Esophagus squamous epithelium (tissue), 5 donors: ENCODE data around the gene NDUFAF4. TPM values are rescaled to one million over a fixed set of nuclear protein-coding genes. Genes with fewer than 3 reads are reported as not detected.

Experiments
- DNase-seq: peaks from one replicate; lab custom pipeline; 2025; lab: John Stamatoyannopoulos, UW
- H3K27ac ChIP-seq, 4 donors: fragments of 200-600 bp; sonication (generic); one replicate each; pipeline ENCODE4 v1.5.1; 2016 to 2019; ENCODE audit warnings: mild to moderate bottlenecking in 1 of 4
- H3K27me3 ChIP-seq, 4 donors: fragments of 200-600 bp; sonication (generic); 1 replicate in 3 of 4; 2 replicates in 1 of 4; pipeline versions ENCODE4 v1.5.1 to v1.6.0; 2017 to 2021; ENCODE audit warnings: antibody characterized with exemption in 1 of 4
- H3K36me3 ChIP-seq, 3 donors: fragments of 200-600 bp; sonication (generic); one replicate each; pipeline ENCODE4 v1.5.1; 2016 to 2019
- H3K4me1 ChIP-seq, 3 donors: fragments of 200-600 bp; sonication (generic); one replicate each; pipeline ENCODE4 v1.5.1; 2017 to 2019
- H3K4me3 ChIP-seq, 4 donors: fragments of 200-600 bp; sonication (generic); 1 replicate in 3 of 4; 2 replicates in 1 of 4; pipeline ENCODE4 v1.5.1; 2016 to 2019; ENCODE audit warnings: mild to moderate bottlenecking in 2 of 4, moderate library complexity in 1 of 4
- H3K9me3 ChIP-seq, 3 donors: fragments of 200-600 bp; sonication (generic); one replicate each; pipeline ENCODE4 v1.5.1; 2016 to 2019
- POLR2A ChIP-seq, 4 donors: fragments of 450-650 bp; IDR thresholded peaks; one replicate each; pipeline ENCODE4 v1.6.1; 2017; ENCODE audit warnings: antibody characterized with exemption in 4 of 4, mild to moderate bottlenecking in 4 of 4, moderate library complexity in 3 of 4
- WGBS, 2 donors: methylation state at CpG; one replicate each; pipeline ENCODE4 v1.1.5; 2018; 5-methylcytosine and 5-hydroxymethylcytosine counted together
- intact Hi-C: fragments of 100-400 bp; cut with DNase I; formaldehyde crosslinking; loops from one replicate; pipeline ENCODE4 v1.15.0; 2022
- total RNA-seq, 4 donors: library from RNA; depleted of rRNA; stranded (reverse); fragments of >200 nt; gene quantifications; one replicate each; pipeline ENCODE4 v1.1.0, GENCODE V29; 2016
- TF ChIP-seq, protein P1 (sequence below), 6 experiments: fragments of 450-650 bp in 4 of 6; fragments of 200-600 bp in 2 of 6; sonication (generic) in 2 of 6; IDR thresholded peaks; one replicate each; pipeline ENCODE4 v1.5.1; 2016 to 2019; ENCODE audit warnings: antibody characterized with exemption in 6 of 6, mild to moderate bottlenecking in 4 of 6, moderate library complexity in 4 of 6
- donor health status: DM: yes; HTN: yes; CAD: no.

The NDUFAF4 gene
- total RNA-seq, 4 donors from 2014 or later = 21.8 to 29.6 (median 25.3) TPM

- Histone ChIP-seq H3K27ac (no peak overlapping the region), H3K4me3 (no peak overlapping the region), H3K9me3 (no peaks in the 10 kb centered on the region), H3K4me1 (no peaks in the 10 kb centered on the region), H3K27me3 (no peaks in the 10 kb centered on the region), H3K36me3 (no peaks in the 10 kb centered on the region)
- TF ChIP-seq, protein P1, sequence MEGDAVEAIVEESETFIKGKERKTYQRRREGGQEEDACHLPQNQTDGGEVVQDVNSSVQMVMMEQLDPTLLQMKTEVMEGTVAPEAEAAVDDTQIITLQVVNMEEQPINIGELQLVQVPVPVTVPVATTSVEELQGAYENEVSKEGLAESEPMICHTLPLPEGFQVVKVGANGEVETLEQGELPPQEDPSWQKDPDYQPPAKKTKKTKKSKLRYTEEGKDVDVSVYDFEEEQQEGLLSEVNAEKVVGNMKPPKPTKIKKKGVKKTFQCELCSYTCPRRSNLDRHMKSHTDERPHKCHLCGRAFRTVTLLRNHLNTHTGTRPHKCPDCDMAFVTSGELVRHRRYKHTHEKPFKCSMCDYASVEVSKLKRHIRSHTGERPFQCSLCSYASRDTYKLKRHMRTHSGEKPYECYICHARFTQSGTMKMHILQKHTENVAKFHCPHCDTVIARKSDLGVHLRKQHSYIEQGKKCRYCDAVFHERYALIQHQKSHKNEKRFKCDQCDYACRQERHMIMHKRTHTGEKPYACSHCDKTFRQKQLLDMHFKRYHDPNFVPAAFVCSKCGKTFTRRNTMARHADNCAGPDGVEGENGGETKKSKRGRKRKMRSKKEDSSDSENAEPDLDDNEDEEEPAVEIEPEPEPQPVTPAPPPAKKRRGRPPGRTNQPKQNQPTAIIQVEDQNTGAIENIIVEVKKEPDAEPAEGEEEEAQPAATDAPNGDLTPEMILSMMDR (IDR thresholded peaks at IDR 0.05) = no peak
- TF ChIP-seq POLR2A (IDR thresholded peaks at IDR 0.05) = no peak
- intact Hi-C loops = no loop called here
- 80 to 89% methylated on average over 1 of the region's 1 CpG for WGBS, 2 donors
- DNase-seq = no peak
Observed at GRCh38 chr6:96872976-96873375, 24.7 kb downstream of the NDUFAF4 start.

- Histone ChIP-seq H3K27ac (no peak overlapping the region), H3K4me3 (no peak overlapping the region), H3K36me3 (no peaks in the 10 kb centered on the region), H3K27me3 (no peaks in the 10 kb centered on the region), H3K9me3 (no peaks in the 10 kb centered on the region), H3K4me1 (no peaks in the 10 kb centered on the region)
- TF ChIP-seq, protein P1 (IDR thresholded peaks at IDR 0.05) = no peak
- no peak for TF ChIP-seq POLR2A (IDR thresholded peaks at IDR 0.05)
- 83 to 89% methylated on average over 3 of the region's 3 CpGs for WGBS, 2 donors
- DNase-seq = no peak
- intact Hi-C loops = no loop called here
Observed at GRCh38 chr6:96865055-96865405, 32.7 kb downstream of the NDUFAF4 start.

GRCh38 chr6:96864216-96865054 is 33.3 kb downstream of the NDUFAF4 start:
- Histone ChIP-seq H3K4me1 (no peaks in the 10 kb centered on the region), H3K27me3 (no peaks in the 10 kb centered on the region), H3K4me3 (no peak overlapping the region), H3K9me3 (no peaks in the 10 kb centered on the region), H3K27ac (no peak overlapping the region), H3K36me3 (no peaks in the 10 kb centered on the region)
- TF ChIP-seq, protein P1 (IDR thresholded peaks at IDR 0.05) = no peak
- no peak for TF ChIP-seq POLR2A (IDR thresholded peaks at IDR 0.05)
- DNase-seq = no peak
- 53 to 68% methylated on average over 3 of the region's 3 CpGs for WGBS, 2 donors
- intact Hi-C loops = no loop called here

DNA sequence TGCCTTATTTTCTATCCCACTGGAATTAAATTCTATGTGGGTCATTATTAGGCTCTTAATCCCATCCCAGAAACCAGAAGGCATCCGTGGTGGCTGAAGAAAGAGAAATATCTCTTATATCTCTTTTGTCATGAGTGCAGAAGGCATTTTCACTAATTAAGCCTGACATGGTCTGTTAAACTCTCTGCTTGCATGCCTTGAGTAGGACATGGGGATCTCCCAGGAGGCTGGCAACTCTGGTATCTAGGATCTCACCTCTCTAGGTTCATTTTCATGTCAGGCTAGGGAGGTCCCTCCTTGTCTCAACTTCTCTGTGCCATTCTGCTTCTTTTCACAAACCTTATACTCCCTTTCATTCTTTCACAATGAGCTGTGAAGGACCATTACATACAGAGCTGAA is 35.1 kb downstream of the NDUFAF4 start:
- Histone ChIP-seq H3K9me3 (no peaks in the 10 kb centered on the region), H3K27me3 (no peaks in the 10 kb centered on the region), H3K36me3 (no peaks in the 10 kb centered on the region), H3K4me3 (no peak overlapping the region), H3K27ac (no peak overlapping the region), H3K4me1 (no peaks in the 10 kb centered on the region)
- 50 to 75% methylated on average over 1 of the region's 1 CpG for WGBS, 2 donors
- no peak for DNase-seq
- TF ChIP-seq, protein P1 (IDR thresholded peaks at IDR 0.05) = no peak
- no peak for TF ChIP-seq POLR2A (IDR thresholded peaks at IDR 0.05)
- intact Hi-C loops = no loop called here

DNA sequence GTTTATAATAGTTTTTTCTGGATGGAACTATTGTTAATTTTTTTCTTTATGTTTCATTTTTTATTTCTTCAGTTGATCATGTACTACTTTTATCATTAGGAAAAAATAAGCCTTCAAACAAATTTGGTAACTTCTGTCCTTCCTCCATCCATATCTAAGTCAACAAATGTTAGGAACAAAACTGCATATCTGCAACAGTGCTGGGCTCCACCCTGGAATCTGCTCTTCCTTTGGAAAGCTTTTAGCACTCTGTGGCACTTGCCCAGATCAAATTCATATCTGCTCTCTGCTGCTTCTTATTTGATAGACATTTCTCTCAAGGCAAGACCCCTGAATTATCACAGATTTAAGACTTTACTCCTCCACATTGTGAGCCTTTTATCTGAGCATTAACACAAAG is 36.1 kb downstream of the NDUFAF4 start:
- no peak for DNase-seq
- Histone ChIP-seq H3K4me3 (no peak overlapping the region), H3K27me3 (no peaks in the 10 kb centered on the region), H3K27ac (no peak overlapping the region), H3K4me1 (no peaks in the 10 kb centered on the region), H3K36me3 (no peaks in the 10 kb centered on the region), H3K9me3 (no peaks in the 10 kb centered on the region)
- TF ChIP-seq, protein P1 (IDR thresholded peaks at IDR 0.05) = no peak
- TF ChIP-seq POLR2A (IDR thresholded peaks at IDR 0.05) = no peak
- intact Hi-C loops = no loop called here
